ENCODE data around the gene GSS. TPM values are rescaled to one million over a fixed set of nuclear protein-coding genes. Genes with fewer than 3 reads are reported as not detected.

GSS gene
- total RNA-seq, 1 donor from 2014 or later: 47.9 TPM

- Histone ChIP-seq H3K27ac (no peak overlapping the region), H3K4me3 (no peak overlapping the region), H3K9me3 (no peaks in the 10 kb centered on the region), H3K36me3 (peaks cover 0 to 49% of the 10 kb centered on the region in 2 donors), H3K27me3 (no peaks in the 10 kb centered on the region), H3K4me1 (no peaks in the 10 kb centered on the region)
- intact Hi-C loops (cut with DNase I): no loop called here
- no peak for TF ChIP-seq CTCF (IDR thresholded peaks at IDR 0.05)
- no peak for TF ChIP-seq POLR2AphosphoS5 (IDR thresholded peaks at IDR 0.05; ENCODE audit: insufficient read depth in 1 of 2, low read depth in 1 of 2)
- TF ChIP-seq POLR2A (IDR thresholded peaks at IDR 0.05): no peak
- no peak for DNase-seq (ENCODE audit: extremely low spot score in 2 of 2)
These were observed 15.5 kb downstream of the GSS start for GRCh38 chr20:34940081-34940481.

- no peak overlapping the region for H3K4me3 ChIP-seq
- no peaks in the 10 kb centered on the region for H3K4me1 ChIP-seq
- no peaks in the 10 kb centered on the region for H3K27me3 ChIP-seq
- no peak for DNase-seq (ENCODE audit: extremely low spot score in 2 of 2)
- no peak for TF ChIP-seq CTCF (IDR thresholded peaks at IDR 0.05)
- TF ChIP-seq POLR2AphosphoS5 (IDR thresholded peaks at IDR 0.05; ENCODE audit: insufficient read depth in 1 of 2, low read depth in 1 of 2): no peak
- TF ChIP-seq POLR2A (IDR thresholded peaks at IDR 0.05): no peak
- intact Hi-C loops (cut with DNase I): no loop called here
- peaks cover 0 to 36% of the 10 kb centered on the region in 2 donors for H3K36me3 ChIP-seq
- no peaks in the 10 kb centered on the region for H3K9me3 ChIP-seq
- H3K27ac ChIP-seq: no peak overlapping the region
These were observed 17.0 kb downstream of the GSS start for GRCh38 chr20:34938466-34939163.

- TF ChIP-seq POLR2AphosphoS5 (IDR thresholded peaks at IDR 0.05; ENCODE audit: insufficient read depth in 1 of 2, low read depth in 1 of 2) (no peak), POLR2A (IDR thresholded peaks at IDR 0.05) (no peak), CTCF (IDR thresholded peaks at IDR 0.05) (no peak)
- Histone ChIP-seq H3K27ac (no peak overlapping the region), H3K36me3 (peaks cover 0 to 27% of the 10 kb centered on the region in 2 donors), H3K4me1 (no peaks in the 10 kb centered on the region), H3K4me3 (no peak overlapping the region), H3K27me3 (no peaks in the 10 kb centered on the region), H3K9me3 (no peaks in the 10 kb centered on the region)
- no peak for DNase-seq (ENCODE audit: extremely low spot score in 2 of 2)
- intact Hi-C loops (cut with DNase I): no loop called here
These were observed 23.8 kb downstream of the GSS start for GRCh38 chr20:34931771-34932170.

- TF ChIP-seq POLR2AphosphoS5 (IDR thresholded peaks at IDR 0.05; ENCODE audit: insufficient read depth in 1 of 2, low read depth in 1 of 2) (no peak), POLR2A (IDR thresholded peaks at IDR 0.05) (no peak), CTCF (IDR thresholded peaks at IDR 0.05) (no peak)
- Histone ChIP-seq H3K4me1 (no peaks in the 10 kb centered on the region), H3K27ac (no peak overlapping the region), H3K36me3 (peaks cover 0 to 21% of the 10 kb centered on the region in 2 donors), H3K9me3 (no peaks in the 10 kb centered on the region), H3K27me3 (no peaks in the 10 kb centered on the region), H3K4me3 (no peak overlapping the region)
- DNase-seq (ENCODE audit: extremely low spot score in 2 of 2): no peak
- intact Hi-C loops (cut with DNase I): no loop called here
These were observed 27.2 kb downstream of the GSS start for GRCh38 chr20:34928411-34928810.

GRCh38 chr20:34927736-34928135 lies 27.9 kb downstream of the GSS start:
- Histone ChIP-seq H3K4me3 (no peak overlapping the region), H3K4me1 (peaks cover 3% of the 10 kb centered on the region), H3K9me3 (no peaks in the 10 kb centered on the region), H3K27me3 (no peaks in the 10 kb centered on the region), H3K36me3 (peaks cover 0 to 21% of the 10 kb centered on the region in 2 donors), H3K27ac (no peak overlapping the region)
- TF ChIP-seq POLR2A (IDR thresholded peaks at IDR 0.05) (no peak), POLR2AphosphoS5 (IDR thresholded peaks at IDR 0.05; ENCODE audit: insufficient read depth in 1 of 2, low read depth in 1 of 2) (no peak), CTCF (IDR thresholded peaks at IDR 0.05) (no peak)
- intact Hi-C loops (cut with DNase I): no loop called here
- DNase-seq (ENCODE audit: extremely low spot score in 2 of 2): no peak
